Central memory CD4-positive, alpha-beta T cell (primary cell): ENCODE data around the gene RASSF8.
"Not testable (repeated sequence)": the region's sequence is repeated elsewhere in the genome, so short reads cannot be mapped to it uniquely, and the experiment has no call there.

Experiments
- DNase-seq: peaks from one replicate; pipeline ENCODE4 v3.0.0; 2022

RASSF8 gene

DNA sequence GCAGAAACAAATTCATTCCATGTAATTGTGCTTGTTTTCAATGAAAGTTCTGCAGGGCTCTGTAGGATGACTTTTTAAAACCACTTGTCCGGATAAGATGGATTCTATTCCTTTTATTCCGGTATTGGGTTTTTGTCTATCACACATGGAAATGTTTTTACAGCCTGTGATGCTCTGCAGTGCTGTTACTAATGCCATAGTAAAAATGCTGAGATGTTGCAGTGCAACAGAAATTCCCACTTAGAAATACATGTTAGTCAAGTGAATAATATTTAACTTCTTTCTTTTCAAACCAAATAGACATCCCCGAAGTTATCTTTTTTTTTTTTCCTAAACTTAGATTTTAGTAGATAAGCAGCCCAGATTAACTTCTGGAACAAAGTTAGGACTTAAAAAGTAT is 71.9 kb downstream of the RASSF8 start:
- no peak for DNase-seq

GRCh38 chr12:26031318-26031717 is 72.8 kb downstream of the RASSF8 start:
- DNase-seq: no peak

GRCh38 chr12:26031827-26032226 is 73.3 kb downstream of the RASSF8 start:
- no peak for DNase-seq

DNA sequence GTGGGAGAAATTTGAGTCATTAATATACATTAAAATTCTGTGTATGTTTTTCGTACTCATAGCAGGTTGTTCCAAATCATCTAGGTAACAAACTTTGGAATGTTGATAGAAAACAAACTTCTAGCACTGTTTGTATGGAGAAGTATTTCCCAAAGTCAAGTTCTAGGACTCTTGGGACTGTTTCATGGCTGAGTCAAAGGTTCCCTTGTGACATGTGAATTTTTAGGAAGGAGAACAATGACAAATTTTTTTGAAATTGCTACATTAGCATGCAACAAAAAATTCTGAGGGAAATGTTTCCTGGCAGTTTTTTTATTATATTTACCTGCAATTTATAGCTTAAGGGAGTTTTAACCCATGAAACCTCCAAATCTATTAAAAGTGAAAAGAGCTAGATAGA is 73.8 kb downstream of the RASSF8 start:
- no peak for DNase-seq

- no peak for DNase-seq
These were observed 74.3 kb downstream of the RASSF8 start for GRCh38 chr12:26032719-26033241.

DNA sequence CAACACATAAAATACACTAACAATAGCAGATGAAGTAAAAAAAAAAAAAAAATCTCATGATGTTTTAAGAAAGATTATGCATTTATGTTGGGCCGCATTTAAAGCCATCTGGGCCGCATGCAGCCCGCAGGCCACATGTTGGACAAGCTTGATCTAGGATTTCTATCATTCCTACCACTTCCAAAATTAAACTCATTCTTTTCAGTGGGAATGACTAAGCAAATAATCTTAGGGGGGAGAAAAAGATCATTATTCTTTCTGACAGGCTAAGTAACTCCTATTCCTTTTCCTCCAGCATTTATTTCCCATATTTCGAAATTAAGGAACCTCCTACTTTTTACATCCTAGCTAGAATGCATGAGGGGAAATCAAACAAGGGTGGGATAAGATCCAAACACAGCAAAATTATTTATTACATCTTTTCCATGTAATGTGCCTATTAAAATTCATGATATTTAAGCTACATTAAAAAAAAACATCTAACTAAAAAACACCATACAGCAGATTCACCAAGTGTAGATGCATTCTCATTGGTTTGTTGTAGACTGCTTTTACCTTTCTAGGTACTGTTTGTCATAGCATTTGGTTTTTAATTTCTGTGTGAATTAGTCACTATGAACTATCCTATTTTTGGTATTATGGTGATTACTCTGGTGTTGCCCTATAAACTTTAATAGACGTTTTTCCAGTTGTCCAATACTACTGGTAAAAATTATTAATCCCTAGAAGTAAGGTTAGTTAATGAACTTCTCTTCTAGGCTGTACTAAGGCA is 76.1 kb downstream of the RASSF8 start:
- no peak for DNase-seq

GRCh38 chr12:26036877-26037276 is 78.4 kb downstream of the RASSF8 start:
- no peak for DNase-seq

DNA sequence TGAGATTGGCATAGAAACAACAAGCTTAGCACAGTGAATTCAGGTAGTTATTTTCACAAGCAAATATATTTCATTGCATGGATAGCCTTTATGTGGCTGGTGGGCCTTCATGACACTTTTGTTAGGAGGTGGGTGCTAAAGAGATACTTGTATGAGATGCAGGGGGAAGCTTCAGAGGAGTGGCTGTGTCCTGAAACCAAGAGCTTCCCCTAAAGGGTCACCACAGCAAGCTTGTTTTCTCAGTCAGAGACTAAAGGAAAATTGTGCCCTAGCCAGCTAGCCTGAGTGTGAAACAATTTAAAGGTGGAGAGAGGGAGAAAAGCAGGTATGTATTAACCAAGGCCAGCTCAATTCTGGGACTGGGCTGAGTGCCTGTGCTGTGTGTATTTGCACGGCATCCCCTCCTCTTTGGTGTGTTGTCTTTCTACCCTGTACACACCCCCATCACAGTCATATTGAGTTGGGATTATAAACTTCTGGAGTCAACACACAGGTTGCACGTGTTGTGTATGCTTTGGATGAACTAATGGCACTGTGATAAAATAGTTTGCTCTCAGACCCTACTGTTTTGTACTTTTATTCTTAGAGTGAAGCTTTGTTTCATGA is 79.2 kb downstream of the RASSF8 start:
- no peak for DNase-seq

- DNase-seq: no peak
These were observed 84.2 kb downstream of the RASSF8 start for GRCh38 chr12:26042645-26043044.

DNA sequence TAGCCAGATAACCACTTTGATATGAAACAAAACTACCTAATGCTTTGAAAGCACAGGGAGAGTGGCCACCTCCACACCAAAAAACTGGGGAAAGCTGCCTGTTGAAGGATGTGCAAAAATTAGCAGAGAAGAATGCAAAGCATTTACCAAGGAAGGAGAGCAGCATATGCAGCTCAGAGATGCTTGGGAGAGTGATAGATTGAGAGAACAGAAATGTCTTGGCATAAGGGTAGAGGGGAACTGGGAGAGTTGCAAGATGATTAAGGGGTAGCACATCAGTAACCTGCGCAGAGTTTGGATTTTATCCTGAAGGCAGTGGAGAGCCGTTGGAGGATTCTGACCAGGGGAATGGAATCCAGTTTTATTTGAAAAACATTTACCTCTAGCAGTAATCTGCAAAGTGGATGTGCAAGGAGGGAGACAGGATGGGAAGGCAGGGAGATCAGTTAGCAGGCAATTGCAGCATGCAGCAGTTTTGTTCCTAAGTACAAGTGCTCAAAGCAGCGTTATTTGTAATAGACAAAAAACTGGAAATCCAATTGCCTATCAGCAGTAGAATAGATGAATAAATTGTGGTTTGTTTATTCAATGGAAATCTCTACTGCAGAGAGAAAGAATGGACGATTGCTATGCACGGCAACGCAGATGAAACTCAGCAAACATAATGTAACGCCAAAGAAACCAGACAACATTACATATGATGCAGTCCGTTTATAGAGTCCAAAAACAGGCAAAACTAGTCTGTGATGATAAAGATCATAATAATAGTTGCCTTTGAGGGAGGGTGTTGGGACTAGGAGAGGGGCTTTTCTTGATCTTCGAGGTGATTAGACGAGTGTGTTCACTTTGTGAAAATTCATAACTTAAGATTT is 84.9 kb downstream of the RASSF8 start:
- DNase-seq: no peak

DNA sequence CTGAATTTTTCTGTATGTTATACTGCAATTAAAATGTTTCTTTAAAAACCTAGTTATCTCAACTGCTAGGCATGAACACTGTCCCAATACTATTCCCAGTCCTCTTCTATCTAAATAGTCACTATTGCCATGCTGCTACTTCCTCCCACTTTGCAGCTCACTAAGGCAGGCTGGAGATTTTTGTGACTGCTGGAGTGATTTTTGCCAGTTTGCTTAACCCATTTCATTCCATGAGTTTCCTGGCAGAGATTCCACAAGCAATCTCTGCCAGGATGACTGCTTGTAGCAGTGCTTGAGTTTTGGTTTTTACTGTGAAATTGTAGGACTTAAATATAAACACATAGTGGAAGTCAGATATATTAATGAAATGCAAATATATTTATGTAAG is 85.5 kb downstream of the RASSF8 start:
- no peak for DNase-seq

GRCh38 chr12:26044592-26044991 is 86.1 kb downstream of the RASSF8 start:
- no peak for DNase-seq

- no peak for DNase-seq
These were observed 87.7 kb downstream of the RASSF8 start for GRCh38 chr12:26046203-26046602.

- DNase-seq: no peak
These were observed 88.4 kb downstream of the RASSF8 start for GRCh38 chr12:26046906-26047305.

DNA sequence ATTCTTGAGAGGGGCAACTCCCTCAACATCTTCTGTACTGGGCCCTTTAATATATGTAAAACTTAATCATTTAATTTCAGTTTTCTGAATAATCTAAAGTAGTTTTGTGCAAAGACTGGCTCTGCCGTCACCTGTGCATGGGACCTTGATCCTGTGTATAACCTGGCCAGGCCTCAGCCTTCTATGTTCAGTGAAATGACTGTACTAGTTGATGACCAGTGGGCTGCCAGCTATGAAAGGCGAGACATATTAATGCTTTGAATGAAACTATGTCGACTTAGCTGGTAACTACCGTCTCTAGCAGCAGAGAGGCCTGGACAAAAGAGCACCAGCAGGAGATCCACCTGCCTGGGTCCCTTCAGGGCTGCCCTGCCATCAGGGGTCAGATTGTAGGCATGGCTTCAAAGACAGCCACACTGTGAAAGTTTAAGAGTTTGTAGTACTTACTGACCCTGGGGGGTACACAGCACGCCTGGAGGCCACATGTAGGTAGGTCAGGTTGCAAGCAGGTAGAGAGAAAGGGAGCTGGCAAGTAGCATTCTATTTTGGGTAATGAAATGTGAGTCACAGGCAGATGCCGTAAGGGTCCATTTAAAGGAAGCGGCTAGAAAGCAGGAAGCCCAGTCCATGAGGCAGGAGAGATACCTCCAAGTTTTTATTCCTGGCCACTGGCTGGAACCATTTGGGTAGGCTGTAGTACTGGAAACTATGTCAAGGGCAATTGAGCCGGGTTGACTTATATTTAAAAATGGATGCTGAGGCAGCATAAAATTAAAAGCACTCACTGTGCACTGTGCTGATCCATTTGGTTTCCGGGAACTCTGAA is 89.1 kb downstream of the RASSF8 start:
- no peak for DNase-seq

- DNase-seq: no peak
These were observed 94.2 kb downstream of the RASSF8 start for GRCh38 chr12:26052652-26053051.

GRCh38 chr12:26054383-26054782 is 95.9 kb downstream of the RASSF8 start:
- no peak for DNase-seq

DNA sequence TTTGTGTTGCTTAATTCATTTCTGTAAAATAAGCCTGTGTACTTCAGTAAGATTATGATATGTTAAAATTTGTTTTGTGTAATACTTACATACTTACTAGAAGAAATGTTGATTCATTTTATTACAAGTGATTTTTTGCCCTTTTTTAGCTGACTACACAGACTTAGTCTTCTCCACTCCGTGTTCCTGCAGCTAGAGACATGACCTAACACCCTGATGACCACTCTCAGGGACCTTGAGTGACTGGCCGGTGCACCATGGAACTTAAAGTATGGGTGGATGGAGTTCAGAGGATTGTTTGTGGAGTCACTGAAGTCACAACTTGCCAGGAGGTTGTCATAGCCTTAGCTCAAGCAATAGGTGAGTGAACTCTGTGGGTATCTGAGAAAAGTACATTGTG is 96.6 kb downstream of the RASSF8 start:
- DNase-seq: no peak

DNA sequence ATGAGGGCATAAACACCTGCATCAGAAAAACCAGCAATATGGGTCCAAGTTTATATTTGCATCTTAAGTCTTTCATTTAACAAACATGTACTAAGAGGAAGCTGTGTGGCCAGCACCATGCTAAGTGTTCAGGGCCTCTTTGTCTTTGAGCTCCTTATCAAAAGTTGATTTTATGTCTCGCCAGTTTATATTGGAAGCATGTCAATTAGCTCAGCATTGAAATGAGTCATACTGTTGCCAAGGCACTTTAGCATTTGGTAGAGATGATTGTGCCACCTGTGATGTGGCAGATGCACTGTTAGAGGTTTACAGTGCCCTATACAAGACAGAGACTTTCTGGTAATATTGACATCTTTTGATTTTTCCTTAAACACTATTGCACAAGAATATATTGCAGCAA is 97.9 kb downstream of the RASSF8 start:
- DNase-seq: no peak

GRCh38 chr12:26057271-26057670 is 98.8 kb downstream of the RASSF8 start:
- not testable (repeated sequence) for DNase-seq

DNA sequence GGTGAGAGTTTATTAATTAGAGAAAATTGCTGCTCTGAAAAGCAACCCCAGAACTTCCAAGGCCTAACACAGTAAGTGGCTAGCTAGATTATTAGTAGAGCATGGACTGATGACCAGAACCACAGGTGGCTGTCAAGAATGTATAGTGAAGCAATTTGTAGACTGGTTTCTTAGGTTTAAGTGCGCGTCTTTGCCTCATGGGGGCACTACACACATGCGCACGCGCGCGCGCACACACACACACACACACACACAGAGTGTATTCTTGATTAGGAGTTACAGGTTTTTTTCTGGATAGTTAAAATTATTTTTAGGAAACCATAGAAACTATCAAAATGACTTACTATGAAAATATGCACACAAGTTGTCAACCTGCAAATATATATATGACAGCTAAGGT is 99.8 kb downstream of the RASSF8 start:
- DNase-seq: no peak

- DNase-seq: no peak
These were observed 100.3 kb downstream of the RASSF8 start for GRCh38 chr12:26058818-26059217.

- no peak for DNase-seq
These were observed 103.5 kb downstream of the RASSF8 start for GRCh38 chr12:26062006-26062405.
